ENCODE data around the gene EEF1AKMT2. TPM values are rescaled to one million over a fixed set of nuclear protein-coding genes. Genes with fewer than 3 reads are reported as not detected.

Gene EEF1AKMT2
- total and polyA plus RNA-seq, 9 of the 15 experiments (the other 6 are each of a cell fraction or from before 2014, with no cell fraction given), result 9.3 to 34.3 (median 23.7) TPM

DNA sequence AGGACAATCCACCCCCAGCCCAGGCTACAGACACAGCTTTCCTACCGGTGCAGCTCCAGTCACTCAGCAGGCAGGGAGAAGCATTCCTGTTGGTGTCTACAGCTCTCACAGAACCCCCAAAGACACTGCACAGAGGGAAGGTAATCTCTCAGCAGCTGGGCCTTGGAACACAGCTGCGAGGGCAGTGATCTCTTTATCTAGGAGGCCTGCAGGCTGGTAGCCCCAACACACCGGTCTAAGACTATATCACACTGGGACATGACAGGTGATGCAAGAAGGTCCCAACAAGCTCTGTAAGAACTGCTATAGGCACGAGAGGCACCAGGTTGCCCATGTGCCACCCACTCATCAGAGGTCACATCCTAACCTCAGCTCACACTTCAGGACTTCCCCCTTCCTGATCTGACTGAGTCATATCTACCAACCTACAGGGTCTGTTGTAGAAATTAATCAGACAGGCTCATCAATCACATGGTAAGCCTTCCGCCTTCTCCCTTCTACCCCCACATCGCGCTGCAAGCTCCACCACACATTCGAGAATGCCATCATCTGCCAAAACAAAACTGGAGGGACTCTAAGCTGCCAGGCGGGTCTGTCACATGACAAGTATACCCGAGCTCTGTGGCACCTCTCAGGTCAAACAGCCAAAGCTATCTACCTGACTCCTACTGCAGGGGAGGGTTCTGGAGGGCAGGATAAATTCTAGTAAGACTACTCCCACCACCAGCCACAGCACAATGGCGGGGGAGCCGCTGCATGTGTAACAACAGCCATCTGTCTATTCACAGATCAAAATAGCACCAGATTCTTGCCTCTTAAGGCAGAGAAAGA is 73.6 kb downstream of the EEF1AKMT2 start (continued):
- TF ChIP-seq, protein P1, sequence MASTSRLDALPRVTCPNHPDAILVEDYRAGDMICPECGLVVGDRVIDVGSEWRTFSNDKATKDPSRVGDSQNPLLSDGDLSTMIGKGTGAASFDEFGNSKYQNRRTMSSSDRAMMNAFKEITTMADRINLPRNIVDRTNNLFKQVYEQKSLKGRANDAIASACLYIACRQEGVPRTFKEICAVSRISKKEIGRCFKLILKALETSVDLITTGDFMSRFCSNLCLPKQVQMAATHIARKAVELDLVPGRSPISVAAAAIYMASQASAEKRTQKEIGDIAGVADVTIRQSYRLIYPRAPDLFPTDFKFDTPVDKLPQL (IDR thresholded peaks at IDR 0.05; ENCODE audit: extremely low read depth, insufficient read length), result no peak
- TF ChIP-seq DMBX1 (CRISPR knock-in tag; IDR thresholded peaks at IDR 0.05; ENCODE audit: borderline replicate concordance) (peak; percentile 97), ZFP30 (CRISPR knock-in tag; IDR thresholded peaks at IDR 0.05; ENCODE audit: borderline replicate concordance) (no peak), ELF4 (CRISPR knock-in tag; IDR thresholded peaks at IDR 0.05) (0 out of 2 replicates have a peak, but pooled peaks have one; percentile 32), SMARCE1 (IDR thresholded peaks at IDR 0.05) (peak; percentile 80), NFRKB (IDR thresholded peaks at IDR 0.05; ENCODE audit: low read depth) (no peak; the same call in 1 of the 2 replicates), NUFIP1 (IDR thresholded peaks at IDR 0.05; ENCODE audit: partially characterized antibody) (no peak), ZNF696 (CRISPR knock-in tag; conservative IDR thresholded peaks at IDR 0.05) (no peak), MTA3 (IDR thresholded peaks at IDR 0.05; ENCODE audit: borderline replicate concordance) (peak; percentile 65; the same call in 1 of the 2 replicates), TOE1 (IDR thresholded peaks at IDR 0.05; ENCODE audit: borderline replicate concordance) (peak; percentile 68; the same call in 1 of the 2 replicates), TOE1 (CRISPR knock-in tag; IDR thresholded peaks at IDR 0.05; ENCODE audit: borderline replicate concordance, low read depth) (no peak), ZNF134 (CRISPR knock-in tag; conservative IDR thresholded peaks at IDR 0.05) (0 out of 2 replicates have a peak, but pooled peaks have one; percentile 18), CREM (IDR thresholded peaks at IDR 0.05; ENCODE audit: low read depth) (no peak; the same call in 1 of the 2 replicates)
- TF ChIP-seq, protein P2, sequence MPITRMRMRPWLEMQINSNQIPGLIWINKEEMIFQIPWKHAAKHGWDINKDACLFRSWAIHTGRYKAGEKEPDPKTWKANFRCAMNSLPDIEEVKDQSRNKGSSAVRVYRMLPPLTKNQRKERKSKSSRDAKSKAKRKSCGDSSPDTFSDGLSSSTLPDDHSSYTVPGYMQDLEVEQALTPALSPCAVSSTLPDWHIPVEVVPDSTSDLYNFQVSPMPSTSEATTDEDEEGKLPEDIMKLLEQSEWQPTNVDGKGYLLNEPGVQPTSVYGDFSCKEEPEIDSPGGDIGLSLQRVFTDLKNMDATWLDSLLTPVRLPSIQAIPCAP (CRISPR knock-in tag; IDR thresholded peaks at IDR 0.05; ENCODE audit: borderline replicate concordance), result no peak
- TF ChIP-seq, protein P3, sequence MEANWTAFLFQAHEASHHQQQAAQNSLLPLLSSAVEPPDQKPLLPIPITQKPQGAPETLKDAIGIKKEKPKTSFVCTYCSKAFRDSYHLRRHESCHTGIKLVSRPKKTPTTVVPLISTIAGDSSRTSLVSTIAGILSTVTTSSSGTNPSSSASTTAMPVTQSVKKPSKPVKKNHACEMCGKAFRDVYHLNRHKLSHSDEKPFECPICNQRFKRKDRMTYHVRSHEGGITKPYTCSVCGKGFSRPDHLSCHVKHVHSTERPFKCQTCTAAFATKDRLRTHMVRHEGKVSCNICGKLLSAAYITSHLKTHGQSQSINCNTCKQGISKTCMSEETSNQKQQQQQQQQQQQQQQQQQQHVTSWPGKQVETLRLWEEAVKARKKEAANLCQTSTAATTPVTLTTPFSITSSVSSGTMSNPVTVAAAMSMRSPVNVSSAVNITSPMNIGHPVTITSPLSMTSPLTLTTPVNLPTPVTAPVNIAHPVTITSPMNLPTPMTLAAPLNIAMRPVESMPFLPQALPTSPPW (CRISPR knock-in tag; IDR thresholded peaks at IDR 0.05), result peak; percentile 47; the same call in 1 of the 2 replicates
- TF ChIP-seq, protein P4, sequence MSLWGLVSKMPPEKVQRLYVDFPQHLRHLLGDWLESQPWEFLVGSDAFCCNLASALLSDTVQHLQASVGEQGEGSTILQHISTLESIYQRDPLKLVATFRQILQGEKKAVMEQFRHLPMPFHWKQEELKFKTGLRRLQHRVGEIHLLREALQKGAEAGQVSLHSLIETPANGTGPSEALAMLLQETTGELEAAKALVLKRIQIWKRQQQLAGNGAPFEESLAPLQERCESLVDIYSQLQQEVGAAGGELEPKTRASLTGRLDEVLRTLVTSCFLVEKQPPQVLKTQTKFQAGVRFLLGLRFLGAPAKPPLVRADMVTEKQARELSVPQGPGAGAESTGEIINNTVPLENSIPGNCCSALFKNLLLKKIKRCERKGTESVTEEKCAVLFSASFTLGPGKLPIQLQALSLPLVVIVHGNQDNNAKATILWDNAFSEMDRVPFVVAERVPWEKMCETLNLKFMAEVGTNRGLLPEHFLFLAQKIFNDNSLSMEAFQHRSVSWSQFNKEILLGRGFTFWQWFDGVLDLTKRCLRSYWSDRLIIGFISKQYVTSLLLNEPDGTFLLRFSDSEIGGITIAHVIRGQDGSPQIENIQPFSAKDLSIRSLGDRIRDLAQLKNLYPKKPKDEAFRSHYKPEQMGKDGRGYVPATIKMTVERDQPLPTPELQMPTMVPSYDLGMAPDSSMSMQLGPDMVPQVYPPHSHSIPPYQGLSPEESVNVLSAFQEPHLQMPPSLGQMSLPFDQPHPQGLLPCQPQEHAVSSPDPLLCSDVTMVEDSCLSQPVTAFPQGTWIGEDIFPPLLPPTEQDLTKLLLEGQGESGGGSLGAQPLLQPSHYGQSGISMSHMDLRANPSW (CRISPR knock-in tag; IDR thresholded peaks at IDR 0.05), result no peak
- TF ChIP-seq, protein P5, sequence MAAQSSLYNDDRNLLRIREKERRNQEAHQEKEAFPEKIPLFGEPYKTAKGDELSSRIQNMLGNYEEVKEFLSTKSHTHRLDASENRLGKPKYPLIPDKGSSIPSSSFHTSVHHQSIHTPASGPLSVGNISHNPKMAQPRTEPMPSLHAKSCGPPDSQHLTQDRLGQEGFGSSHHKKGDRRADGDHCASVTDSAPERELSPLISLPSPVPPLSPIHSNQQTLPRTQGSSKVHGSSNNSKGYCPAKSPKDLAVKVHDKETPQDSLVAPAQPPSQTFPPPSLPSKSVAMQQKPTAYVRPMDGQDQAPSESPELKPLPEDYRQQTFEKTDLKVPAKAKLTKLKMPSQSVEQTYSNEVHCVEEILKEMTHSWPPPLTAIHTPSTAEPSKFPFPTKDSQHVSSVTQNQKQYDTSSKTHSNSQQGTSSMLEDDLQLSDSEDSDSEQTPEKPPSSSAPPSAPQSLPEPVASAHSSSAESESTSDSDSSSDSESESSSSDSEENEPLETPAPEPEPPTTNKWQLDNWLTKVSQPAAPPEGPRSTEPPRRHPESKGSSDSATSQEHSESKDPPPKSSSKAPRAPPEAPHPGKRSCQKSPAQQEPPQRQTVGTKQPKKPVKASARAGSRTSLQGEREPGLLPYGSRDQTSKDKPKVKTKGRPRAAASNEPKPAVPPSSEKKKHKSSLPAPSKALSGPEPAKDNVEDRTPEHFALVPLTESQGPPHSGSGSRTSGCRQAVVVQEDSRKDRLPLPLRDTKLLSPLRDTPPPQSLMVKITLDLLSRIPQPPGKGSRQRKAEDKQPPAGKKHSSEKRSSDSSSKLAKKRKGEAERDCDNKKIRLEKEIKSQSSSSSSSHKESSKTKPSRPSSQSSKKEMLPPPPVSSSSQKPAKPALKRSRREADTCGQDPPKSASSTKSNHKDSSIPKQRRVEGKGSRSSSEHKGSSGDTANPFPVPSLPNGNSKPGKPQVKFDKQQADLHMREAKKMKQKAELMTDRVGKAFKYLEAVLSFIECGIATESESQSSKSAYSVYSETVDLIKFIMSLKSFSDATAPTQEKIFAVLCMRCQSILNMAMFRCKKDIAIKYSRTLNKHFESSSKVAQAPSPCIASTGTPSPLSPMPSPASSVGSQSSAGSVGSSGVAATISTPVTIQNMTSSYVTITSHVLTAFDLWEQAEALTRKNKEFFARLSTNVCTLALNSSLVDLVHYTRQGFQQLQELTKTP (IDR thresholded peaks at IDR 0.05; ENCODE audit: low read depth in 1 of 2, partially characterized antibody in 2 of 2), result peak in 1 of 2 experiments; percentile 72
